Keratinocyte (primary cell): ENCODE results near the gene RPL32. TPM values are rescaled to one million over a fixed set of nuclear protein-coding genes. Genes with fewer than 3 reads are reported as not detected.

ENCODE experiments used
- DNase-seq: peaks from one replicate; pipeline ENCODE4 v3.0.0-alpha.2; 2011; ENCODE audit warnings: low read depth, missing footprints, low spot score
- FAIRE-seq: peaks from 2 replicates; lab custom pipeline; 2011; peaks lifted over from hg19 to GRCh38; lab: Jason Lieb, UNC
- H2AFZ ChIP-seq: 2 replicates; pipeline ENCODE4 v1.6.0; 2012; ENCODE audit warnings: low read length, control low read depth, inconsistent platforms; ENCODE audit not compliant: control insufficient read depth
- H3K27ac ChIP-seq: 2 replicates; pipeline ENCODE4 v1.5.1; 2011; ENCODE audit warnings: low read length; ENCODE audit not compliant: control insufficient read depth, insufficient read depth
- H3K27me3 ChIP-seq: 3 replicates; pipeline ENCODE4 v1.6.0; 2011; ENCODE audit warnings: low read length; ENCODE audit not compliant: control insufficient read depth, insufficient read depth; ENCODE audit errors: extremely low read depth
- H3K36me3 ChIP-seq, 2 experiments: 2 replicates in 1 of 2; 3 replicates in 1 of 2; pipeline ENCODE4 v1.5.1; 2011; ENCODE audit warnings: low read length in 2 of 2, mild to moderate bottlenecking in 1 of 2; ENCODE audit not compliant: control insufficient read depth in 2 of 2, insufficient read depth in 2 of 2; ENCODE audit errors: extremely low read depth in 1 of 2
- H3K4me1 ChIP-seq: 3 replicates; pipeline ENCODE4 v1.5.1; 2011; ENCODE audit warnings: low read length; ENCODE audit not compliant: control insufficient read depth, insufficient read depth; ENCODE audit errors: extremely low read depth
- H3K4me2 ChIP-seq: 3 replicates; pipeline ENCODE4 v1.6.0; 2011; ENCODE audit warnings: low read depth, low read length; ENCODE audit not compliant: control insufficient read depth, insufficient read depth; ENCODE audit errors: extremely low read depth
- H3K4me3 ChIP-seq, 3 experiments: fragments of 200-600 bp in 1 of 3; sonication (generic) in 1 of 3; 2 replicates in 2 of 3; 3 replicates in 1 of 3; pipeline ENCODE4 v1.5.1; 2011 to 2016; ENCODE audit warnings: low read length in 3 of 3, mild to moderate bottlenecking in 3 of 3, control low read depth in 2 of 3, inconsistent platforms in 1 of 3, low read depth in 1 of 3, mixed read lengths in 1 of 3, mixed run types in 1 of 3, moderate library complexity in 1 of 3; ENCODE audit not compliant: control insufficient read depth in 2 of 3, insufficient read depth in 2 of 3; ENCODE audit errors: extremely low read depth in 1 of 3
- H3K79me2 ChIP-seq: 2 replicates; pipeline ENCODE4 v1.6.0; 2012; ENCODE audit warnings: low read length; ENCODE audit not compliant: control insufficient read depth, insufficient read depth
- H3K9ac ChIP-seq: 3 replicates; pipeline ENCODE4 v1.6.0; 2011; ENCODE audit warnings: low read length; ENCODE audit not compliant: control insufficient read depth, insufficient read depth; ENCODE audit errors: extremely low read depth
- H3K9me1 ChIP-seq: 3 replicates; pipeline ENCODE4 v1.6.0; 2011; ENCODE audit warnings: low read length; ENCODE audit not compliant: control insufficient read depth, insufficient read depth; ENCODE audit errors: extremely low read depth
- H3K9me3 ChIP-seq: 2 replicates; pipeline ENCODE4 v1.5.1; 2012; ENCODE audit warnings: low read depth, low read length; ENCODE audit not compliant: control insufficient read depth
- H4K20me1 ChIP-seq: 3 replicates; pipeline ENCODE4 v1.6.0; 2011; ENCODE audit warnings: low read length; ENCODE audit not compliant: control insufficient read depth, insufficient read depth; ENCODE audit errors: extremely low read depth
- EZH2 ChIP-seq: IDR thresholded peaks from one replicate; pipeline ENCODE4 v1.6.1; 2012; ENCODE audit warnings: inconsistent platforms, mild to moderate bottlenecking, low read length, moderate library complexity
- dilution Hi-C: fragments of 300-500 bp; cut with MboI; formaldehyde crosslinking; loops from one replicate; pipeline ENCODE4 v1.7.0; 2020; ENCODE audit warnings: low sequenced_read_pairs; ENCODE audit not compliant: extremely low pct_ligation_motif_present
- polyA plus RNA-seq, 5 experiments: library from polyadenylated mRNA; depleted of rRNA in 3 of 5; stranded (reverse) in 3 of 5; stranded (forward) in 1 of 5; unstranded in 1 of 5; fragments of >200 nt; gene quantifications; 1 replicate in 1 of 5; 2 replicates in 3 of 5; 3 replicates in 1 of 5; pipeline versions ENCODE4 v1.2.1 to v1.2.3, GENCODE V29; 2011 to 2012; ENCODE audit warnings: missing spikeins in 2 of 5, low read depth in 1 of 5, low replicate concordance in 1 of 5
- TF ChIP-seq, protein P1 (sequence below), 3 experiments: IDR thresholded peaks in 1 of 3; conservative IDR thresholded peaks in 1 of 3; optimal IDR thresholded peaks in 1 of 3; 2 replicates in 2 of 3; 3 replicates in 1 of 3; pipeline versions ENCODE3 to v1.5.1; 2011; ENCODE audit warnings: low read length in 3 of 3, mild to moderate bottlenecking in 3 of 3, moderate library complexity in 2 of 3, control low read depth in 1 of 3, inconsistent platforms in 1 of 3; ENCODE audit not compliant: insufficient read depth in 2 of 3; ENCODE audit errors: extremely low read depth in 1 of 3

Gene RPL32
- polyA plus RNA-seq, 1 donor (not counting 4 experiments of a cell fraction or from before 2014, with no cell fraction given), result 2,534 TPM

DNA sequence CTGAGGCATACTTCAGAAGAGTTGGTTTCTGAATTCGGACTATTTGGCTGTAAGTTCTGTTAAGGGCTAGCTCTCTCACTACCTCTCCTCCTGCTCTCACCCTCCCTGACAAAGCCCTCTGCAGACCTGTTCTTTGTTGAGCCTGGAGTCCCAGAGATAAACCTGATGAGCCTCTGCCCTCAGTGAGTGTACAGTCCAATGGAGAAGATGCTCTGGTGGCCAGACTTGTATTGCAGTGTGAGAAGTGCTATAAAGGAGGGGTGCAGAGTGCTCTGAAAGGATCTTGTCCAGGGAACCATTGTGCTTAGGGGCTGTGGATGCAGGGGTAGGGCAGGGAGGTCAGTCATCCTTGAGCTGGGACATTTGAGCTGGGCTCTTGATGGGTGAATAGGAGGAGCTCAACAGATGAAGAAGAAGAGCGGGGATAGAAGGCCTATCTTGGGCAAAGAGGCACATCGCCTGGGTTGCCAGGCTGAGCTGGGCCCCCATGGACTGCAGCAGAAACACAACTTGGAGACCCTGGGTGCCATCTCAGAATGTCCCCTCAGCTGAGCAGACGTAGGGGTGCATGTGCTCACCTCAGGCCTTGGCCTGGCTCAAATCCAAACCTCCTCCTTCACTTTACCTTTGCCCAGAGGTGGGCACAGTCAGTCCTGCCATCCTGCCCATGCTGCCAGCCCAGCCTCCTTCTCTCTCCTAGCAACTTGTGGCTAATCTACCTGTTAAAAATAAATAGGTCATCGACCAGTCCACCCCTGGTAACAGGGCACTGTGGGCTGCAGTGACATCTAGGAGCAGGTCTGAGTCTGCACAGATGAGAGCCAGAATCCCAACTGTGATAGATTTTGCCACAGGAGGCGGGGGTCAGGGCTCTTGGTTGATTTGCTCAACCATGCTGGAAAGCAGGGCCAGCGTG, 41.6 kb downstream of the RPL32 start:
- H3K9ac ChIP-seq, result no peak overlapping the region
- no peak overlapping the region for H3K4me2 ChIP-seq
- no peaks in the 10 kb centered on the region for H3K4me1 ChIP-seq
- no peaks in the 10 kb centered on the region for H3K9me3 ChIP-seq
- TF ChIP-seq EZH2, result no peak
- TF ChIP-seq, protein P1, sequence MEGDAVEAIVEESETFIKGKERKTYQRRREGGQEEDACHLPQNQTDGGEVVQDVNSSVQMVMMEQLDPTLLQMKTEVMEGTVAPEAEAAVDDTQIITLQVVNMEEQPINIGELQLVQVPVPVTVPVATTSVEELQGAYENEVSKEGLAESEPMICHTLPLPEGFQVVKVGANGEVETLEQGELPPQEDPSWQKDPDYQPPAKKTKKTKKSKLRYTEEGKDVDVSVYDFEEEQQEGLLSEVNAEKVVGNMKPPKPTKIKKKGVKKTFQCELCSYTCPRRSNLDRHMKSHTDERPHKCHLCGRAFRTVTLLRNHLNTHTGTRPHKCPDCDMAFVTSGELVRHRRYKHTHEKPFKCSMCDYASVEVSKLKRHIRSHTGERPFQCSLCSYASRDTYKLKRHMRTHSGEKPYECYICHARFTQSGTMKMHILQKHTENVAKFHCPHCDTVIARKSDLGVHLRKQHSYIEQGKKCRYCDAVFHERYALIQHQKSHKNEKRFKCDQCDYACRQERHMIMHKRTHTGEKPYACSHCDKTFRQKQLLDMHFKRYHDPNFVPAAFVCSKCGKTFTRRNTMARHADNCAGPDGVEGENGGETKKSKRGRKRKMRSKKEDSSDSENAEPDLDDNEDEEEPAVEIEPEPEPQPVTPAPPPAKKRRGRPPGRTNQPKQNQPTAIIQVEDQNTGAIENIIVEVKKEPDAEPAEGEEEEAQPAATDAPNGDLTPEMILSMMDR (optimal IDR thresholded peaks at IDR 0.05 in 1 of 3, IDR thresholded peaks at IDR 0.05 in 1 of 3, conservative IDR thresholded peaks at IDR 0.05 in 1 of 3; ENCODE audit: extremely low read depth in 1 of 3, insufficient read depth in 2 of 3, low read length in 3 of 3), result no peak
- DNase-seq (no peak), FAIRE-seq (no peak)
- no peak overlapping the region for H3K4me3 ChIP-seq
- dilution Hi-C loops, result no loop called here
- no peaks in the 10 kb centered on the region for H3K36me3 ChIP-seq
- H4K20me1 ChIP-seq, result no peaks in the 10 kb centered on the region
- H3K9me1 ChIP-seq, result no peaks in the 10 kb centered on the region
- no peak overlapping the region for H3K27ac ChIP-seq
- no peaks in the 10 kb centered on the region for H3K79me2 ChIP-seq
- peaks cover 14% of the 10 kb centered on the region for H3K27me3 ChIP-seq
- no peak overlapping the region for H2AFZ ChIP-seq

DNA sequence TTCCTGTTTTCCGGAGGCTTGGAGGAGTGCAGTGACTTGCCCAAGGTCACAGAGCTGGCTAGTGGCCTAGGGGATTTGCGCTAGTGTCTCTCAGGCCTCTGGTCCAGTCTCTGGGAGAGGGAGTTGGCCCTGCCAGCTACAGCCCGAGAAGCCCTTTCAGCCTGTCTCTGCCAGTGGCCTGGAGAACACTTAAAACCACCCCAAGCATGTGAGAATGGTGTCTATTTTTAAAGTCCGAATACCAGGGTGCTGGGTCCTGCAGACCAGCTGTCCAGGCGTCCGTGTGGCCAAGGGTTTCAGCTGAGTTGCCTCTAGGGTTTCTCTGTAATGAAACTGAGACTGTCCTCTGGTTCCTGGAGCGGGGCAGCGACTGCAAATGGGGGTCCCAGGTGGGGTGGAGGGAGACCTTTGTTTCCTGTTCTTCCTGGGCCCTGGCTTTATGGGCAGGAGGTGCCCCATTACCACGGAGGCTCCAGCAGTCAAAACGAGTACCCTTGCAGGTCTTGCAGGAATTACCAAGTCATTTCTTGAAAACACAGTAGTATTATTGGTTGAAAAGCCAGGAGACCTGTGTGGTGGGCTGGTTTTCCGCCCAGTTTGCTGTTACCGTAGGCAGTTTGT, 42.7 kb downstream of the RPL32 start:
- H3K27me3 ChIP-seq, result peaks cover 14% of the 10 kb centered on the region
- no peak overlapping the region for H3K4me3 ChIP-seq
- no peaks in the 10 kb centered on the region for H3K9me1 ChIP-seq
- H4K20me1 ChIP-seq, result no peaks in the 10 kb centered on the region
- no peak overlapping the region for H2AFZ ChIP-seq
- H3K4me2 ChIP-seq, result no peak overlapping the region
- H3K36me3 ChIP-seq, result no peaks in the 10 kb centered on the region
- no peak for FAIRE-seq
- dilution Hi-C loops, result no loop called here
- H3K79me2 ChIP-seq, result no peaks in the 10 kb centered on the region
- no peak overlapping the region for H3K9ac ChIP-seq
- no peak for TF ChIP-seq EZH2
- TF ChIP-seq, protein P1 (optimal IDR thresholded peaks at IDR 0.05 in 1 of 3, IDR thresholded peaks at IDR 0.05 in 1 of 3, conservative IDR thresholded peaks at IDR 0.05 in 1 of 3; ENCODE audit: extremely low read depth in 1 of 3, insufficient read depth in 2 of 3, low read length in 3 of 3), result no peak
- no peaks in the 10 kb centered on the region for H3K4me1 ChIP-seq
- no peaks in the 10 kb centered on the region for H3K9me3 ChIP-seq
- DNase-seq, result no peak
- no peak overlapping the region for H3K27ac ChIP-seq
